NCI-H2029 treated with DMSO at 0.1 percent for 48 hours (cell line): ENCODE measurements around the gene C1QB.
"Not testable (repeated sequence)": the region's sequence is repeated elsewhere in the genome, so short reads cannot be mapped to it uniquely, and the experiment has no call there.

ENCODE experiments used
- DNase-seq: peaks from one replicate; lab custom pipeline; 2025; lab: John Stamatoyannopoulos, UW

Gene C1QB

DNA sequence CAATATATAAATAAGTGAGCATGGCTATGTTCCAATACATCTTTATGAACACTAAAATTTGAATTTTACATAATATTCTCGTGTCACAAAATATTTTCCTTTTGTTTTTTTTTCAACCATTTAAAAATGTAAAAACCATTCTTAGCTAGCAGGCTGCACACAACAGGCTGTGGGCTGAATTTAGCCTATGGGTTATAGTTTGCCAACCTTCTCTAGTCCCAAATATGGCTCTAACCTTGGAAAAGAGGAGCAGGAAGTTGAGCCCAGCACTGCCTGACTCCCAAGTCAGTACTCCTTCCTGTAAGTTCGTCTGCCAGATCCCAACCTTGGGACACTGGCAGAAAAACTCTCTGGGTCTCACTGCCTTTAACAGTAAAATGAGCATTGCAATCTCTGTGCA lies 13.4 kb downstream of the C1QB start:
- no peak for DNase-seq

DNA sequence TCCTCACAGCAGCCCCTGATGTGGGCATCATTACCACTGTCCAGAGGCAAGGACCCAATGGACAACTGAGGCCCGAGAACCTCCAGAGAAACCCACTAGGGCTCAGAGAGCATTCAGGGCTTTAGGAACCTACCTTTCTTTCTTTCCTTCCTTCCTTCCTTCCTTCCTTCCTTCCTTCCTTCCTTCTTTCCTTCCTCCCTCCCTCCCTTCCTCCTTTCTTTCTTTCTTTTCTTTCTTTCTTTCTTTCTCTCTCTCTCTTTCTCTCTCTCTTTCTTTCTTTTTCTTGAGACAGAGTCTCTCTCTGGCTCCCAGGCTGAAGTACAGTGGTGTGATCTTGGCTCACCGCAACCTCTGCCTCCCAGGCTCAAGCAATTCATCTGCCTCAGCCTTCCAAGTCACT lies 15.8 kb downstream of the C1QB start:
- DNase-seq: not testable (repeated sequence)

- DNase-seq: no peak
These were observed 17.4 kb downstream of the C1QB start for GRCh38 chr1:22670352-22670975.

- DNase-seq: no peak
These were observed 19.0 kb downstream of the C1QB start for GRCh38 chr1:22671999-22672398.

DNA sequence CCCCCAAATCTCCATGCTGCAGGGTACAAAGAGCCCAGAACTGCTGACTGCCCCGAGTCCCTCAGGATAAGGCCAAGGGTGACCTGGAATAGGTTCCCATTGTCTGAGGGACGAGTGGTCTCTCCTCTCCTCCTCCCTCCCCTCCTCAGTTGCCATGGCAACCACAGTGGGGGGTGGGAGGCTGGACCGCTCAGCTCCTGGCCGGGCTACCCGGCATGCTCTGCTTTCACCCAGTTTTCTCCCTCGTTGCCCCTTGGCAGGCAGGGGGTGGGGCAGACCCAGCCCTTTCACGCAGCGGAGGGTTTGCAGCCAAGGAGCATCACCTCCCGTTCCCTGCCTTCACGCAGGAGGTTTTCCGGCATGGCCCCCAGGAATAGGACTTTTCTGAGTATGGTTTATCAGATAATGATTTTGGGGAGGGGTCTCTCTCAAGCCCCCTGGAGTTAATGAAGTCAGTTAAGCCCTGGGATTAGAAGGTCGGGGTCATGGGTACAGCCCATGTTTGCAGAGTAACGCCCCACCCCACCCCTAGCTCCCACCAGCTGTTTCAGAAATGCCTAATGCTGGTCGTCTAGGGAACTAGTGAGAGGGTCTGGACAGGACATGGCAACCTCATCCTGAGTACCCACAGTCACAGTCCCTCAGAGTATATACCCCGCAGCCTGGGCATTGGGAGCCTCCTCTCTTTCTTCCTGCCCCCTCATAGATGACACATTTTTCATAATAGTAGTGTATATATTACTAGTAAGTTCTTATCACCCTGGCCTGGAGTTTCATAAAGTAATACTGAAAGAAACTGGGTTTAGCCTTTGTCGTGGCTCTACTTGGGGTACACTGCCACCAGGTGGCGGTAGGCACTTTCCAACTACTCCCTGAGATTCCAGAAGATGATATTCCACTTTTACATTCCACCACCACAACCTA lies 20.7 kb downstream of the C1QB start:
- peak; percentile 20 for DNase-seq

DNA sequence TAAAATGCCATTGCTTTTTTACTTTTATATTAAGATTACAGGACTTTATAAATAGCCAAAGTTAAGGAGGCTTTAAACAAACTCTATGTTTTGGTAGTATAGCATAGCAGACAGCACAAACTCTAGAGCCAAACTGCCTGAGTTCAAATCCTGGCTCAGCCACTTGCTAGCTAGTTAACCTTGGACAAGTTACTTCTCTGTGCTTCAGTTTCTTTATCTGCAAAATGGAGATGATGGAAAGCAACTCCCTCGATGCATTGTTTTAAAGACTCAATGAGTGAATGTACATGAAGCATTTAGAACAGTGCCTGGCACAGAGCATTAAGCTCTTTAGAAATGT lies 21.3 kb downstream of the C1QB start:
- DNase-seq: no peak

DNA sequence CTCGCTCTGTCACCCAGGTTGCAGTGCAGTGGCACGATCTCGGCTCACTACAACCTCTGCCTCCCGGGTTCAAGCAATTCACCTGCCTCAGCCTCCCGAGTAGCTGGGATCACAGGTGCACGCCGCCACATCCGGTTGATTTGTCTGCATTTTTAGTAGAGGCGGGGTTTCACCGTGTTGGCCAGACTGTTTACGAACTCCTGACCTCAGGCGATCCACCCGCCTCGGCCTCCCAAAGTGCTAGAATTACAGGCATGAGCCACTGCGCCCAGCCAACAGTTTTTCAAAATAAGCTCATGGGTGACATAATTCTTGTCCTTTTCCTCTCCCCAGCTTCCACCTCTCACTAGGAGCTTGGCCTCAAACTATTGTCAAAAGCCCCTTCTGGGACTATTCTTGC lies 23.1 kb downstream of the C1QB start:
- not testable (repeated sequence) for DNase-seq

DNA sequence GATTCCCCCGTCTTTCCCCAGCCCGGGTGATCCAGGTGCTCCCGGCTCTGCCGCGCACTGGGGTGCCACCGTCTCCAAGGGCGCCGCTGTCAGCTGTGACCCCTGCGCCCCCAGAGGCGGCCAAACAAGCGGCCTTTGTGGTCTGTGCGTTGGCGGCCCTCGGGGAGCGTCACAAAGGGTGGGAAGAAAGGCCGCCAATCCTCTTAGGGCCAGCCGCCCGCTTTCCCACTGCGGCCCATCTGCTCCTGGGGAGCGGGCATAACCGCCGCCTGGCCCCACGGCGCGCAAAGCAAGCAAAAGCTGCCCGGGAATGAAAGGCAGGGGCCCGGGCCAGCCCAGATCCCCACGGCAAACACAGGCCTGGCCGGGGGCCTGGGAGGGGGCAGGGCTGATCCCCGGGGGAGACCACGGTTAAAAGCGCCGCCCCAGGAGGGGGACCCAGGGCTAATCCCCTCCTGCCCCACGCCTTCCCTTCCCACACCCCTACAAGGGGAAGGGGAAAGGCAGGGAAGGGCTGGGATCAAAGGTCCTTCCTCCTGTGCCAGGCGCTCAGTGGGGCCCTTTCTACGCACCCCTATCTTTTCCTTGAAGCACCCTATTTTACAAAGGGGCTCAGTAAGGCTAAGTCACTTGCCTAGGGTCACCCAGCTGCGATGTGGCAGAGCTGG lies 24.0 kb downstream of the C1QB start:
- DNase-seq: no peak

DNA sequence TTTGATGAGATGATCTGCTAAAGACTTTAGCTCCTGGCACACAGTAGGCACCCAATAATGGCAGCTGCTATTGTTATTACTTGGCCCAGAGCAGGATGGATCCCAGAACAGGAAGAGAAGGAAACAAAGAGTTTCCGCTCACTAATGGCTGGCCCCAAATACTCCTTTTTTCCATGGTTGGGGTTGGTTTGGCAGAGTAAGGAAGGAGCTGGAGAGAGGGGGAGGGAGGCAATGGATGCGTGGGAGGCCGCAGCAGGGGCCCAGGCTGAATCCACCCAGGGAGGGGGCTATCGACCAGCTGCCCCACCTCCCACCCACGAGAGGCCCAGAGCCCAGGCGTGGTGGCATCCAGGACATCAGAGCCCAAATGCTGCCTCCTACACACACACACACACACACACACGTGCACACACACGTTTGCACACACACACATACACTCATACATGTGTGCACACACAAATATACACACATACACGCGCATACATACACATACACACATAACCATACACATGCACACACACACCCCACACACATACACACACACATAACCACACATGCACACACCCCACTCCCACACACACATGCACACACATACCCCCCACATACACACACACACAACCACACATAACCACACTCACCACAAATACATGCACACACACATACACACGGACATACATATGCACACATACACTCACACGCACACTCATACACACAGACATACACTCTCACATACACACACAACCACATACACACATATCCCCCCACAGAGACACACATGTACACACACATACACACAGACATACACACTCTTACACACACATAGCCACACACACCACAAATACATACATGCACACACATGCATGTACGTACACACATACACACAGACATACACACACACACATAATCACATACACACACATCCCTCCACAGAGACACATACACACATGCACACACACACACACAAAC lies 25.2 kb downstream of the C1QB start:
- no peak for DNase-seq

DNA sequence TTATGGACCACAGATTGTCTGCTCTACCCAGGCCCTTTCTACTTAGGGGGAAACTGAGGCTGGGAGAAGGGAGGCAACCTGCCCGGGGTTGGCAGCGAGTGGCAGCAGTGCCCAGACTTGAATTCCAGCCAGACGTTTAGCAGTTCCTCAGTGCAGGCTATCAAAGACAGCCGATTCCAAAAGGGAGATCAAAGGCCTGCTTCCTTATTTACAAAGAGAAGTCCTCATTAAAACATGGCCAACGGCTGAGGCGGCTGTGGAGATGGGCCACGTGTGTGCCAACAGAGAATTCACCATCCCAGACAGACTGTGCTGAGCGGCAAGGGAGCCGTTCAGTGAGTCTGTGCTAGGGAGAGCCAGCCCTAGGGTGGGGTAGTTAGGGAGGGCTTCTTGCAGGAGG lies 27.7 kb downstream of the C1QB start:
- DNase-seq: peak; percentile 47

DNA sequence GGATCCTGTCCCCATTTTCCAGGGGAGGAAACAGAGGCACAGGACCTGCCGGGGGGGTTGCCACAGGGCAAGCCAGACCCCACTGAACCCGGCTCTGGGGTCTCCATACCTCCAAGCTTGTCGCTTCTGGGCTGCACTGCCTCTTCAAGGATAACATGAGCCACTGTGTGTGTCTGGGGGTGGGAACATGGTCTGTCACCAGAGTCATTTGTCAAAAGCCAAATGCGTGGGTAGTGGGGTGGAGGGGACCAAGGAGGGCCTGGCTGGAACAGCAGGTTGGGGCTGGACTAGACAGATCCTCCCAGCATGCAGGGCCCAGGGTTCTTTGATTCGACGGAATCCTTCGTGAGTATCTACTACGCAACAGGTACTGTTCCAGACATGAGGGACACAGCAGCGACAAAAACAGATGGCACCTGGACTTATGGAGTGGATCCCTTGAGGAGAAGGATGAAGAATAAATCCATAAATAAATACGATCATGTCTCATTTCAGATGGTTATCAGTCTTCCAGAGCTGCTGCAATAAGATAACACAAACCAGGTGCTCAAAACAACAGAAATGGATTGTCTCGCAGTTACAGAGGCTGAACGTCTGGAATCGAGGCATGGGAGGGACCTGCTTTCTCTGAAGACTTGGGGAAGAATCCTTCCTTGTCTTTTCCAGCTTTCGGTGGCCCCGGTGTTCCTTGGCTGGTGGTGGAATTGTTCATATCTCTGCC lies 28.7 kb downstream of the C1QB start:
- no peak for DNase-seq

DNA sequence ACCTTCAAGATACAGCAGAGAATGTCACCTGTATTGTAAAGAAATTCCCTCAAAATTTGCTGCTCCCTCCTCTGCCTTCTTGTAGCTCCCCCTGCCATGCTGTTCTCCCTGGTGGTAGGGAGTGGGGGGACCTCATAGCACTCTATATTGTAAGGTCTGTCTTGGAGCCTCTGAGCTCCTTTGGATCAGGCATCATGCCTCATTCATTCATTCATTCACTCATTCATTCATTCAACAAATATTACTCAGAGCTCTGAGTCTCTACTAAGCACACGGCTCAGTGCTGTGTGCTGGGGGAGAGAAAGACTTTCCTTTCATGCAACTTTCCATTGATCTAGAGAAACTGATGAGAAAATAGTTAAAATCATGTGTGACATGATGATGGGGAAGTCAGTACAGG lies 30.5 kb downstream of the C1QB start:
- DNase-seq: no peak

GRCh38 chr1:22685591-22686059 lies 32.6 kb downstream of the C1QB start:
- DNase-seq: no peak

DNA sequence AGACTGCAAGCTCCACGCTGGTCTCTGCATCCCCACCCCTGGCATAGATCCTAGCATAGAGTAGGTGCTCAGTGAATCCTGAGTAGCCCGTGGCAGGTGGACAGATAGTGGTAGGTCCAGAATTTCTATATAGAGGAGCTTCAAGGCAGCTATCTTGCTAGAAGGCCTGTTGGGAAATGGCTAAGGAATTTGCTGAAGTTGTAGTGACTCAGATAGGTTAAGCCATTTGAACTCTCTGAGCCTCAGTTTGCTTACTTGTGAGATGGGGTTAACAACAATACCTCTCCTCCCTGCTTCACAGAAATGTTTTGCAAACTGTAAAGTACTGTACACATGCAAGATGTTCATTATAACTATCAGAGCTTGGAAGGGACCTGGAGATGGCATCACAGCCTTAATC lies 34.2 kb downstream of the C1QB start:
- no peak for DNase-seq

DNA sequence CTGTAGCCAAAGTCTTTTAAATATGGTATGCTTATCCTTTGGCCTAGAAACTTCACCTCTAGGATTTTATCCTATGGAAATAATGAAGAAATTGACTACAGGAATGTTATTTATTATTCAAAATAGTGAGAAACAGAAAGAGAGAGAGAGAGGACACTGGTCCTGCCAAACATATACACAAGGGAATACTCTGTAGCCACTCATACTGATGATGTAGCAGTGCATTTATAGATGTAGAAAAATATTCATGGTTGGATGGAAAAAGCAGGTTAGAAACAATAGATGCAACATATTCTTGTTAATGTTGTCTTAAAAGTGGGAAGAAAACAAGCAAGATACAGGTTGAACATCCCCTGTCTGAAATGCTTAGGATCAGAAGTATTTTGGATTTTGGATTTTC lies 35.4 kb downstream of the C1QB start:
- DNase-seq: peak; percentile 2

- DNase-seq: peak; percentile 78
These were observed 36.5 kb downstream of the C1QB start for GRCh38 chr1:22689505-22689904.

- DNase-seq: no peak
These were observed 38.2 kb downstream of the C1QB start for GRCh38 chr1:22691031-22691753.

DNA sequence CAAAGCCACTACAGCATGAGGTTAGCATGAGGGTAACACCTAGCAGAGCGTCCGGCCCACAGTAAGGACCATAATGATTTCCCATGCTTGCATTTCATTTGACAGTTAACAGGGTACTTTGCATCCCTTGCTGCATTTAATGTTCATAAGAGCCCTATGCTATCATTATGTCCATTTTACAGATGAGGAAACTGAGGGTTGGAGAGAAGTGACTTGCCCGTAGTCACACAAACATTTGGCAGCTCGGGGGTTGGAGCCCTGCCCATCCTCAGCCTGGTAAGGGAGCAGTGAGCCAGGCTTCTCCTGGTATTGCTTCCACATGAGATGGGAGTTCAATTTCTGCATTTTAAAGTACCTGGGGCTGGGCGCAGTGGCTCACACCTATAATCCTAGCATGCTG lies 41.1 kb downstream of the C1QB start:
- DNase-seq: no peak

DNA sequence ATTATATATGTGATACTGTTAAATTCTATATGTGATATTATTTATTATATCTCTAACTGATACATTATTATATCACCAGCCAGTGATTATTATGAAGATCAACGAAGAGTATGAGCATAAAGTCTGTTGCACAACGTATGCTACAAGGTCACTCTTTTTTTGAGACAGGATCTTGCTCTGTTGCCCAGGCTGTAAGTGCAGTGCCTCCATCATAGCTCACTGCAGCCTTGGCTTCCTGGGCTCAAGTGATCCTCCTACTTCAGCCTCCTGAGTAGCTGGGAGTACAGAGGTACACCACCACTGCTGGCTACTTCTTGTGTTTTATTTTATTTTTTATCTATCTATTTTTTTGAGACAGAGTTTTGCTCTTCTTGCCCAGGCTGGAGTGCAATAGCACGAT lies 43.6 kb downstream of the C1QB start:
- no peak for DNase-seq

DNA sequence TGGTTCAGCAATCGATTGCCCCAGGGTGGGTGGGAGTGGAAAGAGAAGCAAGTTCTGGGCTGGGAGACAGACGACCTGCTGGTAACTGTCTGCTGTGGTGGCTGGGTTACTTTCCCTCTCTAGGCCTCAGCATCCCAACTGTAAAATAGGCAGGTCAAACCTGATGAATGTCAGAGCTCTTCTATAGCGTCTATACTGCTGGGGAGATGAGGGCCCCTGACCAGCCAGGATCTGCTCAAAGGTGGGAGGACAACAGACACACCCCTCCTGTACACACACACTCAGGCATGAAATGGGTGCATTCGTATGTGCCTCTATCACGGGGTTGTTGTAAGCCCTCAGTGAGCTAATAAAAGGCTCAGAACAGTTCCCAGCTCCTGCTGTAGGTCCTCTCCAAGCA lies 44.9 kb downstream of the C1QB start:
- no peak for DNase-seq
